A549 (cell line): ENCODE measurements around the gene ADAMTS19.

ENCODE experiments used
- CBX2 ChIP-seq: fragments of 200-600 bp; sonication (generic); IDR thresholded peaks from 2 replicates; pipeline ENCODE4 v1.6.1; 2016; ENCODE audit warnings: low read depth, mild to moderate bottlenecking, borderline replicate concordance
- ESRRA ChIP-seq: fragments of 150-350 bp; IDR thresholded peaks from 2 replicates; pipeline ENCODE4 v1.6.1; 2014; ENCODE audit warnings: mild to moderate bottlenecking, low read length, borderline replicate concordance
- KDM1A ChIP-seq: fragments of 200-600 bp; sonication (generic); IDR thresholded peaks from 2 replicates; pipeline ENCODE4 v1.6.1; 2016; ENCODE audit warnings: low read depth, mild to moderate bottlenecking
- MYC ChIP-seq: IDR thresholded peaks from 2 replicates; pipeline ENCODE4 v1.6.1; 2012; ENCODE audit warnings: mild to moderate bottlenecking, inconsistent platforms, low read length, improper control_type of control experiment, borderline replicate concordance
- RAD21 ChIP-seq, 2 experiments: fragments of >200 bp in 1 of 2; sonication (Bioruptor Twin) in 1 of 2; formaldehyde crosslinking in 1 of 2; IDR thresholded peaks in 1 of 2; conservative IDR thresholded peaks in 1 of 2; 2 replicates in 1 of 2; 3 replicates in 1 of 2; pipeline ENCODE4 v1.6.1; 2012 to 2018; ENCODE audit warnings: inconsistent platforms in 1 of 2
- SMC3 ChIP-seq: fragments of >200 bp; sonication (Bioruptor Twin); formaldehyde crosslinking; IDR thresholded peaks from 3 replicates; pipeline ENCODE4 v1.6.1; 2018; ENCODE audit warnings: inconsistent platforms
- TF ChIP-seq, protein P1 (sequence below): fragments of >200 bp; sonication (Bioruptor Twin); formaldehyde crosslinking; IDR thresholded peaks from 3 replicates; pipeline ENCODE4 v1.5.1; 2016
- TF ChIP-seq, protein P2 (sequence below): fragments of 150-350 bp; IDR thresholded peaks from 2 replicates; pipeline ENCODE4 v1.6.1; 2014; ENCODE audit warnings: low read depth, mild to moderate bottlenecking, low read length

GRCh38 chr5:129572060-129572459 lies 112.0 kb downstream of the ADAMTS19 start:
- TF ChIP-seq MYC (no peak), ESRRA (no peak), RAD21 (conservative IDR thresholded peaks at IDR 0.05 in 1 of 2, IDR thresholded peaks at IDR 0.05 in 1 of 2) (no peak), SMC3 (no peak), CBX2 (no peak), KDM1A (no peak)
- TF ChIP-seq, protein P1, sequence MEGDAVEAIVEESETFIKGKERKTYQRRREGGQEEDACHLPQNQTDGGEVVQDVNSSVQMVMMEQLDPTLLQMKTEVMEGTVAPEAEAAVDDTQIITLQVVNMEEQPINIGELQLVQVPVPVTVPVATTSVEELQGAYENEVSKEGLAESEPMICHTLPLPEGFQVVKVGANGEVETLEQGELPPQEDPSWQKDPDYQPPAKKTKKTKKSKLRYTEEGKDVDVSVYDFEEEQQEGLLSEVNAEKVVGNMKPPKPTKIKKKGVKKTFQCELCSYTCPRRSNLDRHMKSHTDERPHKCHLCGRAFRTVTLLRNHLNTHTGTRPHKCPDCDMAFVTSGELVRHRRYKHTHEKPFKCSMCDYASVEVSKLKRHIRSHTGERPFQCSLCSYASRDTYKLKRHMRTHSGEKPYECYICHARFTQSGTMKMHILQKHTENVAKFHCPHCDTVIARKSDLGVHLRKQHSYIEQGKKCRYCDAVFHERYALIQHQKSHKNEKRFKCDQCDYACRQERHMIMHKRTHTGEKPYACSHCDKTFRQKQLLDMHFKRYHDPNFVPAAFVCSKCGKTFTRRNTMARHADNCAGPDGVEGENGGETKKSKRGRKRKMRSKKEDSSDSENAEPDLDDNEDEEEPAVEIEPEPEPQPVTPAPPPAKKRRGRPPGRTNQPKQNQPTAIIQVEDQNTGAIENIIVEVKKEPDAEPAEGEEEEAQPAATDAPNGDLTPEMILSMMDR = no peak
- TF ChIP-seq, protein P2, sequence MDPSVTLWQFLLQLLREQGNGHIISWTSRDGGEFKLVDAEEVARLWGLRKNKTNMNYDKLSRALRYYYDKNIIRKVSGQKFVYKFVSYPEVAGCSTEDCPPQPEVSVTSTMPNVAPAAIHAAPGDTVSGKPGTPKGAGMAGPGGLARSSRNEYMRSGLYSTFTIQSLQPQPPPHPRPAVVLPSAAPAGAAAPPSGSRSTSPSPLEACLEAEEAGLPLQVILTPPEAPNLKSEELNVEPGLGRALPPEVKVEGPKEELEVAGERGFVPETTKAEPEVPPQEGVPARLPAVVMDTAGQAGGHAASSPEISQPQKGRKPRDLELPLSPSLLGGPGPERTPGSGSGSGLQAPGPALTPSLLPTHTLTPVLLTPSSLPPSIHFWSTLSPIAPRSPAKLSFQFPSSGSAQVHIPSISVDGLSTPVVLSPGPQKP = no peak
